Endothelial cell of umbilical vein (primary cell): Measurements from ENCODE around the gene OLFM2. TPM values are rescaled to one million over a fixed set of nuclear protein-coding genes. Genes with fewer than 3 reads are reported as not detected.

Experiments used
- BruUV-seq: library from RNA; stranded (reverse); fragments of 400-500 nt; replicated peaks from 2 replicates; lab custom pipeline; 2021; lab: Mats Ljungman, UMichigan
- CTCF ChIA-PET: fragments of 300-600, 350-600 bp; sonication (Branson Sonifier 250); formaldehyde crosslinking; loops from one replicate; lab custom pipeline; 2021; ENCODE audit warnings: antibody characterized with exemption, inconsistent platforms; lab: Charles Lee
- POLR2A ChIA-PET: fragments of 300-600, 350-600 bp; sonication (Branson Sonifier 250); formaldehyde crosslinking; loops from one replicate; lab custom pipeline; 2021; ENCODE audit warnings: antibody characterized with exemption, inconsistent platforms; lab: Charles Lee
- DNase-seq: peaks from one replicate; pipeline ENCODE4 v3.0.0-alpha.2; 2011; ENCODE audit warnings: low read depth, low spot score
- FAIRE-seq: peaks from 2 replicates; lab custom pipeline; 2011; peaks lifted over from hg19 to GRCh38; lab: Jason Lieb, UNC
- H2AFZ ChIP-seq: 2 replicates; pipeline ENCODE4 v1.6.0; 2012; ENCODE audit warnings: low read depth, low read length, control low read depth, inconsistent platforms
- H3K27ac ChIP-seq: 2 replicates; pipeline ENCODE4 v1.5.1; 2011; ENCODE audit warnings: low read depth, mild to moderate bottlenecking, control low read depth, low read length, moderate library complexity; ENCODE audit not compliant: insufficient read depth
- H3K27me3 ChIP-seq, 2 experiments: 2 replicates each; pipeline versions ENCODE4 v1.6.0 to v1.6.1; 2011; ENCODE audit warnings: low read length in 2 of 2, mixed read lengths in 1 of 2; ENCODE audit not compliant: control insufficient read depth in 2 of 2, insufficient read depth in 2 of 2
- H3K36me3 ChIP-seq, 2 experiments: 2 replicates in 1 of 2; 3 replicates in 1 of 2; pipeline ENCODE4 v1.5.1; 2011; ENCODE audit warnings: low read length in 2 of 2, mild to moderate bottlenecking in 1 of 2, moderate library complexity in 1 of 2; ENCODE audit not compliant: control insufficient read depth in 2 of 2, insufficient read depth in 2 of 2; ENCODE audit errors: extremely low read depth in 1 of 2
- H3K4me1 ChIP-seq: 3 replicates; pipeline ENCODE4 v1.5.1; 2011; ENCODE audit warnings: mild to moderate bottlenecking, low read length; ENCODE audit not compliant: control insufficient read depth, insufficient read depth; ENCODE audit errors: extremely low read depth
- H3K4me2 ChIP-seq: 2 replicates; pipeline ENCODE4 v1.6.1; 2011; ENCODE audit warnings: low read length, control low read depth, mixed read lengths; ENCODE audit not compliant: insufficient read depth
- H3K4me3 ChIP-seq, 3 experiments: fragments of 200-600 bp in 1 of 3; sonication (generic), shearing (Covaris generic) in 1 of 3; replicated peaks in 1 of 3; 2 replicates each; pipeline ENCODE4 v1.5.1; 2011 to 2016; ENCODE audit warnings: control low read depth in 3 of 3, low read length in 3 of 3, mild to moderate bottlenecking in 2 of 3, inconsistent platforms in 1 of 3, low read depth in 1 of 3, moderate library complexity in 1 of 3; ENCODE audit not compliant: insufficient read depth in 1 of 3
- H3K79me2 ChIP-seq: 2 replicates; pipeline ENCODE4 v1.6.0; 2012; ENCODE audit warnings: low read length, inconsistent platforms; ENCODE audit not compliant: control insufficient read depth, insufficient read depth
- H3K9ac ChIP-seq: replicated peaks from 2 replicates; pipeline ENCODE3; 2011; ENCODE audit warnings: low read length, control low read depth; ENCODE audit not compliant: insufficient read depth; ENCODE audit errors: extremely low read depth
- H3K9me1 ChIP-seq: replicated peaks from 3 replicates; pipeline ENCODE4 v1.6.0; 2011; ENCODE audit warnings: mild to moderate bottlenecking, low read length; ENCODE audit not compliant: control insufficient read depth, insufficient read depth; ENCODE audit errors: extremely low read depth
- H3K9me3 ChIP-seq: replicated peaks from 2 replicates; pipeline ENCODE4 v1.5.1; 2012; ENCODE audit warnings: low read length, inconsistent platforms; ENCODE audit not compliant: control insufficient read depth, insufficient read depth
- H4K20me1 ChIP-seq: replicated peaks from 2 replicates; pipeline ENCODE3; 2011; ENCODE audit warnings: mild to moderate bottlenecking, low read length; ENCODE audit not compliant: control insufficient read depth, insufficient read depth; ENCODE audit errors: extremely low read depth
- EZH2 ChIP-seq: IDR thresholded peaks from 2 replicates; pipeline ENCODE4 v1.6.1; 2012; ENCODE audit warnings: borderline replicate concordance, low read depth, mild to moderate bottlenecking, moderate library complexity, low read length, inconsistent platforms; ENCODE audit not compliant: severe bottlenecking
- FOS ChIP-seq: IDR thresholded peaks from 2 replicates; pipeline ENCODE4 v1.6.1; 2011; ENCODE audit warnings: mild to moderate bottlenecking, low read length, moderate library complexity, borderline replicate concordance; ENCODE audit not compliant: insufficient read depth
- GATA2 ChIP-seq: IDR thresholded peaks from 2 replicates; pipeline ENCODE4 v1.7.0; 2011; ENCODE audit warnings: low read depth, mild to moderate bottlenecking, moderate library complexity, mixed read lengths, low read length; ENCODE audit not compliant: insufficient read length, insufficient read depth
- JUN ChIP-seq: IDR thresholded peaks from 2 replicates; pipeline ENCODE4 v1.6.1; 2011; ENCODE audit warnings: borderline replicate concordance, low read depth; ENCODE audit not compliant: insufficient read length, insufficient read depth
- MYC ChIP-seq: IDR thresholded peaks from one replicate; pipeline ENCODE4 v1.6.1; 2011; ENCODE audit warnings: mild to moderate bottlenecking, low read depth, low read length
- POLR2A ChIP-seq: IDR thresholded peaks from 2 replicates; pipeline ENCODE4 v1.6.1; 2012; ENCODE audit warnings: low read depth, mild to moderate bottlenecking, control low read depth, low read length
- POLR2AphosphoS5 ChIP-seq: IDR thresholded peaks from 2 replicates; pipeline ENCODE4 v1.6.1; 2012; ENCODE audit warnings: low read depth, mild to moderate bottlenecking, control low read depth, low read length, moderate library complexity; ENCODE audit not compliant: insufficient read depth
- dilution Hi-C: fragments of 300-500 bp; cut with MboI; formaldehyde crosslinking; loops from one replicate; pipeline ENCODE4 v1.15.0; 2019; ENCODE audit warnings: low sequenced_read_pairs; ENCODE audit not compliant: extremely low pct_ligation_motif_present
- intact Hi-C: fragments of 100-400 bp; cut with micrococcal nuclease; formaldehyde crosslinking; loops from one replicate; pipeline ENCODE4 v1.10.0; 2022
- polyA plus RNA-seq, 4 experiments: library from polyadenylated mRNA; depleted of rRNA in 3 of 4; stranded (reverse) in 3 of 4; unstranded in 1 of 4; fragments of >200 nt; gene quantifications; 2 replicates each; pipeline versions ENCODE4 v1.2.1 to v1.2.3, GENCODE V29; 2011 to 2012; ENCODE audit warnings: missing spikeins in 1 of 4
- total RNA-seq: library from RNA; stranded (reverse); gene quantifications from 2 replicates; pipeline ENCODE4 v1.2.3, GENCODE V29; 2021
- TF ChIP-seq, protein P1 (sequence below), 2 donors: IDR thresholded peaks; 1 replicate in 1 of 2; 2 replicates in 1 of 2; pipeline ENCODE4 v1.5.1; 2011; ENCODE audit warnings: low read length in 2 of 2, mild to moderate bottlenecking in 2 of 2, moderate library complexity in 2 of 2, control low read depth in 1 of 2, inconsistent platforms in 1 of 2, low read depth in 1 of 2; ENCODE audit not compliant: insufficient read depth in 1 of 2; ENCODE audit errors: extremely low read depth in 1 of 2
- TF ChIP-seq, protein P2 (sequence below): IDR thresholded peaks from 2 replicates; pipeline ENCODE4 v1.6.1; 2011; ENCODE audit not compliant: insufficient read depth, insufficient read length

Gene OLFM2
- total and polyA plus RNA-seq, 2 donors (not counting 3 experiments of a cell fraction or from before 2014, with no cell fraction given): 0.91 to 1.9 TPM

DNA sequence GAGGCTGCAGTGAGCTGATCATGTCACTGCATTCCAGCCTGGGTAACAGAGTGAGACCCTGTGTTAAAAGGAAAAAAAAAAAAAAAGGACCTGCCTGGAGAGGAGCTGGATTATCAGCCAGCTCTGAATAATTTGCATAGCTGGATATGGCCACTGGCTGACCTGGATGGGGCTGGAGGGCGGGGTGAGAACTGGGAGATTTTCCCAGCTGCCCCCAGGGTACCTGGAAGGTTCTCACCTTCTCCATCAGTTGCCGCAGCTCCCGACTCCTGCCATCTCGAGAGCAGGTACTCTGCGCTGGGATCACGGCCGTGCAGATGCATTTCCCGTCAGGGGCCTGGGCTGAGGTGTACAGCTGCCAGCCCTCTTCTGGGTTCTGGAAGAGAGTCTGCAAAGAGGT lies 75.9 kb downstream of the OLFM2 start:
- Histone ChIP-seq H3K27me3 (no peaks in the 10 kb centered on the region), H3K4me3 (no peak overlapping the region), H3K27ac (no peak overlapping the region), H3K4me2 (no peak overlapping the region), H4K20me1 (no peaks in the 10 kb centered on the region), H3K4me1 (peaks cover 5% of the 10 kb centered on the region), H3K9me1 (no peaks in the 10 kb centered on the region), H3K9me3 (no peaks in the 10 kb centered on the region), H3K79me2 (no peaks in the 10 kb centered on the region), H2AFZ (no peak overlapping the region), H3K9ac (no peak overlapping the region), H3K36me3 (no peaks in the 10 kb centered on the region)
- no peak for FAIRE-seq
- TF ChIP-seq, protein P1, sequence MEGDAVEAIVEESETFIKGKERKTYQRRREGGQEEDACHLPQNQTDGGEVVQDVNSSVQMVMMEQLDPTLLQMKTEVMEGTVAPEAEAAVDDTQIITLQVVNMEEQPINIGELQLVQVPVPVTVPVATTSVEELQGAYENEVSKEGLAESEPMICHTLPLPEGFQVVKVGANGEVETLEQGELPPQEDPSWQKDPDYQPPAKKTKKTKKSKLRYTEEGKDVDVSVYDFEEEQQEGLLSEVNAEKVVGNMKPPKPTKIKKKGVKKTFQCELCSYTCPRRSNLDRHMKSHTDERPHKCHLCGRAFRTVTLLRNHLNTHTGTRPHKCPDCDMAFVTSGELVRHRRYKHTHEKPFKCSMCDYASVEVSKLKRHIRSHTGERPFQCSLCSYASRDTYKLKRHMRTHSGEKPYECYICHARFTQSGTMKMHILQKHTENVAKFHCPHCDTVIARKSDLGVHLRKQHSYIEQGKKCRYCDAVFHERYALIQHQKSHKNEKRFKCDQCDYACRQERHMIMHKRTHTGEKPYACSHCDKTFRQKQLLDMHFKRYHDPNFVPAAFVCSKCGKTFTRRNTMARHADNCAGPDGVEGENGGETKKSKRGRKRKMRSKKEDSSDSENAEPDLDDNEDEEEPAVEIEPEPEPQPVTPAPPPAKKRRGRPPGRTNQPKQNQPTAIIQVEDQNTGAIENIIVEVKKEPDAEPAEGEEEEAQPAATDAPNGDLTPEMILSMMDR (IDR thresholded peaks at IDR 0.05; ENCODE audit: extremely low read depth in 1 of 2, insufficient read depth in 1 of 2, low read depth in 1 of 2, low read length in 2 of 2): no peak
- TF ChIP-seq FOS (no peak), POLR2AphosphoS5 (no peak), JUN (no peak), POLR2A (no peak), GATA2 (no peak), EZH2 (no peak), MYC (no peak)
- TF ChIP-seq, protein P2, sequence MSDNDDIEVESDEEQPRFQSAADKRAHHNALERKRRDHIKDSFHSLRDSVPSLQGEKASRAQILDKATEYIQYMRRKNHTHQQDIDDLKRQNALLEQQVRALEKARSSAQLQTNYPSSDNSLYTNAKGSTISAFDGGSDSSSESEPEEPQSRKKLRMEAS: no peak
- dilution Hi-C loops (no loop called here), intact Hi-C loops (no loop called here)
- no peak for DNase-seq
- BruUV-seq: no TSS peak
- CTCF ChIA-PET: no interaction called here
- POLR2A ChIA-PET: interaction anchor here (0.5 kb wide), 1 partner anchor 836 kb away, joined by 3 read pairs; no protein-coding TSS in a partner anchor
